Colonic mucosa (tissue), 4 donors: Measurements from ENCODE around the gene RPL12. TPM values are rescaled to one million over a fixed set of nuclear protein-coding genes. Genes with fewer than 3 reads are reported as not detected.

ENCODE experiments used
- DNase-seq: peaks from one replicate; pipeline ENCODE4 v3.0.0-alpha.2; 2020
- H3K27ac ChIP-seq: fragments of 200-600 bp; one replicate; pipeline ENCODE4 v1.8.0; 2021
- H3K27me3 ChIP-seq: fragments of 200-600 bp; one replicate; pipeline ENCODE4 v1.8.0; 2021
- H3K36me3 ChIP-seq: fragments of 200-600 bp; one replicate; pipeline ENCODE4 v1.8.0; 2021
- H3K4me1 ChIP-seq: fragments of 200-600 bp; one replicate; pipeline ENCODE4 v1.8.0; 2021; ENCODE audit warnings: mild to moderate bottlenecking
- H3K4me3 ChIP-seq: fragments of 200-600 bp; one replicate; pipeline ENCODE4 v1.8.0; 2021
- H3K9ac ChIP-seq, 2 donors: one replicate each; pipeline ENCODE4 v1.7.0; 2013; ENCODE audit warnings: control low read depth in 2 of 2, low read depth in 2 of 2, low read length in 2 of 2
- H3K9me3 ChIP-seq: fragments of 200-600 bp; one replicate; pipeline ENCODE4 v1.8.0; 2021
- intact Hi-C: fragments of 100-400 bp; cut with DNase I; formaldehyde crosslinking; loops from one replicate; pipeline ENCODE4 v1.14.1; 2022
- total RNA-seq, 2 donors: library from RNA; stranded (reverse); fragmentation: NEBNext Ultra II Directional in 1 of 2; extraction: Animal tissue kit (Norgen Biotek cat#: 25700) in 1 of 2; gene quantifications; one replicate each; pipeline ENCODE4 v1.2.1, GENCODE V29; 2021
- TF ChIP-seq, protein P1 (sequence below): fragments of 200-600 bp; IDR thresholded peaks from one replicate; pipeline ENCODE4 v1.8.0; 2022; ENCODE audit warnings: antibody characterized with exemption, mild to moderate bottlenecking
- donor health status: healthy.
- donor health status: DM: no; HTN: no; CAD: no.
- donor health status: DM: no; HTN: no; CAD: no.

The RPL12 gene
- total RNA-seq, 2 donors from 2014 or later = 916 to 973 TPM

DNA sequence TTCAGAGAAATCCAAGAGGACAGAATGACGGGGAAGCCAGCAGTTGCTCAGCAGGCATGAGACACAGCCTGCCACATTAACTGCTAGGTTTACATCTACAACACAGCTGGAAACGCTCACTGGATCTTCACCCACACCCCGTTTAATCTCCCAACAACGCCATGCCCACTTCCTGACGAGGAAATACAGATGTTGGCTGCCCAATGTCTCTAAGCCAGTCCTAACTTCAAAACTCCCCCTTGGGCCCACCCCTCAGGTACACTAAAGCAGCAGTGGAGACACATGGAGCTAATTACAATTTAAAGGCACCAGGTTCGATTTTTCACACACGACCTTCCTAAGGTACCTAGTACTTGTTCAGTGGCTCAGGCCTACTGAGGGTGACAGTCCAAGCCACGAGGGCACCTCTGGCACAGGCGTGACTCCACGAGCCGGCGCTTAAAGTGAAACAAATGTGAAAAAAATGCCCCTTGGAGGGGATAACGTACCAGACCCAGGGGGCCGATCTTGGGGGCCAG lies 904 bp downstream of the RPL12 start:
- peaks cover 22% of the 10 kb centered on the region for H3K36me3 ChIP-seq
- intact Hi-C loops = no loop called here

DNA sequence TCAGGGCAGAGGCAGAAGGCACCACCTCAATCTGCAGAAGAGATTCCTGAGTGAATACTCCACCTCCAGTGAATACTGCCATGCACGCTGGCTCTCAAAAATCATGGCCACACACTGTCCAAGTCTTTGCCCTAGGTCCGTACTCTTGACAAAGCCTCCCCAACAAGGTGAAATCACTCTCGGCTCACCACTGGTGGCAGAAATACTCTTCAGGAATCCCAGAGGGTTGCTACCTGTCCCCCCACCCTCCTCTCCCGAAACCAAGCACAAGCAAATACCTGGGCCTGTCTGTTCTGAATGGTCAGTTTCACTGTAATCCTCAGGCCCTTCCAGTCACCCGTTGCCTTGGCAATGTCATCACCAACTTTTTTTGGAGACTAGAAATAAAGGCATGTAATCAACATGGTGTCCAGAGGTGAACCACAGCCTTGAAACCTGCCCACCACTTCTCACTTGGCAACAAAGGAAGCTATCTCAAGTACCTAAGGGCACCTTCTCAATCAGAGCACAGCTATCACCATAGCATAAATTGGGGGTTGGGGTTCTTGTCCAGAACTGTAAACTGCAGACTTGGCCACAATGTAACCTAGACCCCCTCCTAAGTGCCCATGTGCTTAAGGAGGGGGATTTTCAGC lies 1.8 kb downstream of the RPL12 start:
- no peak for DNase-seq
- peaks cover 25% of the 10 kb centered on the region for H3K36me3 ChIP-seq
- H3K27ac ChIP-seq = peak overlapping the region; percentile 95
- no peaks in the 10 kb centered on the region for H3K9me3 ChIP-seq
- no peaks in the 10 kb centered on the region for H3K27me3 ChIP-seq
- TF ChIP-seq, protein P1, sequence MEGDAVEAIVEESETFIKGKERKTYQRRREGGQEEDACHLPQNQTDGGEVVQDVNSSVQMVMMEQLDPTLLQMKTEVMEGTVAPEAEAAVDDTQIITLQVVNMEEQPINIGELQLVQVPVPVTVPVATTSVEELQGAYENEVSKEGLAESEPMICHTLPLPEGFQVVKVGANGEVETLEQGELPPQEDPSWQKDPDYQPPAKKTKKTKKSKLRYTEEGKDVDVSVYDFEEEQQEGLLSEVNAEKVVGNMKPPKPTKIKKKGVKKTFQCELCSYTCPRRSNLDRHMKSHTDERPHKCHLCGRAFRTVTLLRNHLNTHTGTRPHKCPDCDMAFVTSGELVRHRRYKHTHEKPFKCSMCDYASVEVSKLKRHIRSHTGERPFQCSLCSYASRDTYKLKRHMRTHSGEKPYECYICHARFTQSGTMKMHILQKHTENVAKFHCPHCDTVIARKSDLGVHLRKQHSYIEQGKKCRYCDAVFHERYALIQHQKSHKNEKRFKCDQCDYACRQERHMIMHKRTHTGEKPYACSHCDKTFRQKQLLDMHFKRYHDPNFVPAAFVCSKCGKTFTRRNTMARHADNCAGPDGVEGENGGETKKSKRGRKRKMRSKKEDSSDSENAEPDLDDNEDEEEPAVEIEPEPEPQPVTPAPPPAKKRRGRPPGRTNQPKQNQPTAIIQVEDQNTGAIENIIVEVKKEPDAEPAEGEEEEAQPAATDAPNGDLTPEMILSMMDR = no peak
- peak overlapping the region; percentile 96 for H3K4me3 ChIP-seq
- peaks cover 9% of the 10 kb centered on the region for H3K4me1 ChIP-seq
- intact Hi-C loops = loop anchor here (5.0 kb wide), 1 partner anchor 52 kb away; the partner anchor contains the start of gene SLC2A8
- H3K9ac ChIP-seq = peak overlapping the region; percentile 38 to 95

More for the DNA sequence above, 904 bp downstream of the RPL12 start:
- Histone ChIP-seq H3K27me3 (no peaks in the 10 kb centered on the region), H3K27ac (peak overlapping the region; percentile 95), H3K9ac (peak overlapping the region; percentile 78 to 95), H3K4me3 (peak overlapping the region; percentile 96), H3K9me3 (no peaks in the 10 kb centered on the region), H3K4me1 (peaks cover 9% of the 10 kb centered on the region)
- peak; percentile 34 for DNase-seq
- TF ChIP-seq, protein P1 = no peak

DNA sequence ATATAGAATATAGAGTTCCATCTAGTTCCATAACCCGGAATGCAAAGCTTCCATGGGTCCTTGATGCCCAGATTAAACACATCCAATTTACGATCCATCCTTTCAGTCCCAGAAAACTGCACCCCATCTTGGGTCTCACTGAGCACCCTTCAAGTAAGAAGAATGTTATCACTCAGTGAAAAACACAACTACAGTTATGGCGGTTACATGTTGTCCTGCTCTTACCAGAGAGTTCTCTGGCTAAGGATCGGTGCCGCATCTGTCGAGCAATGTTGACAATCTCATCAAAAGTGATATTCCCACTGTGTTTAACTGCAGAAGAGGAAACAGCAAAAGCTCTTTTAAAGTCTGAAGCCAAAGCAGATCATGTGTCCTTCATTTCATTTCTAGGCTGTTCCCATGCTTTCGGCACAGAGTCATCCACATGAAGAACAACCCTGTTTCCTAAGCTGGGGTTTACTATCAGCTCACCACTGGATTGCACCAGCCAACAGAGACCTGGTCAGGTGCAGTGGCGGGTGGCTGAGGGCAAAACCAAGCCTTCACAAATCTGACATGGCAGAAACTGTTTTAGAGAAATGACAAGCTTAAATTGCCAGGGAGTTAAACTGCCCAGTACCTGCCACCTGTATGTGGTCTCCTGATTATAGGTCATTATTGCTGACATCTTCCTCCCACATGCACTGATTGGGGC lies 2.9 kb downstream of the RPL12 start:
- no peak overlapping the region for H3K27ac ChIP-seq

GRCh38 chr9:127447416-127448111 lies 3.6 kb downstream of the RPL12 start:
- no peaks in the 10 kb centered on the region for H3K27me3 ChIP-seq
- no peak for DNase-seq
- no peak overlapping the region for H3K27ac ChIP-seq
- TF ChIP-seq, protein P1 = no peak
- intact Hi-C loops = loop anchor here (5.0 kb wide), 1 partner anchor 50 kb away; the partner anchor contains the start of gene SLC2A8
- peaks cover 30% of the 10 kb centered on the region for H3K36me3 ChIP-seq
- H3K4me3 ChIP-seq = no peak overlapping the region
- peaks cover 9% of the 10 kb centered on the region for H3K4me1 ChIP-seq
- no peaks in the 10 kb centered on the region for H3K9me3 ChIP-seq
- H3K9ac ChIP-seq = peak overlapping the region in 1 of 2 donors; percentile 57

More for the DNA sequence above, 2.9 kb downstream of the RPL12 start:
- Histone ChIP-seq H3K4me3 (no peak overlapping the region), H3K9me3 (no peaks in the 10 kb centered on the region), H3K27me3 (no peaks in the 10 kb centered on the region), H3K36me3 (peaks cover 30% of the 10 kb centered on the region), H3K9ac (peak overlapping the region in 1 of 2 donors; percentile 57), H3K4me1 (peaks cover 9% of the 10 kb centered on the region)
- no peak for DNase-seq
- TF ChIP-seq, protein P1 = no peak
- intact Hi-C loops = loop anchor here (5.0 kb wide), 1 partner anchor 51 kb away; the partner anchor contains the start of gene SLC2A8
